Stomach (tissue), 9 donors: ENCODE results near the gene TM4SF5. TPM values are rescaled to one million over a fixed set of nuclear protein-coding genes. Genes with fewer than 3 reads are reported as not detected.

ENCODE experiments used
- DNase-seq, 2 donors: peaks; one replicate each; pipeline versions ENCODE4 v3.0.0 to v3.0.0-alpha.2; 2013 to 2019
- H3K27ac ChIP-seq, 5 donors: fragments of 200-600 bp in 4 of 5; sonication (generic) in 4 of 5; one replicate each; pipeline ENCODE4 v1.5.1; 2013 to 2019; ENCODE audit warnings: mild to moderate bottlenecking in 1 of 5, moderate library complexity in 1 of 5
- H3K27me3 ChIP-seq, 3 donors: fragments of 200-600 bp; sonication (generic); one replicate each; pipeline ENCODE4 v1.5.1; 2017 to 2019; ENCODE audit warnings: mixed run types in 1 of 3
- H3K36me3 ChIP-seq, 4 donors: fragments of 200-600 bp; sonication (generic); 1 replicate in 3 of 4; 2 replicates in 1 of 4; pipeline ENCODE4 v1.5.1; 2016 to 2019
- H3K4me1 ChIP-seq, 4 donors: fragments of 200-600 bp; sonication (generic); one replicate each; pipeline ENCODE4 v1.5.1; 2016 to 2019
- H3K4me3 ChIP-seq, 4 donors: fragments of 200-600 bp; sonication (generic) in 3 of 4; one replicate each; pipeline ENCODE4 v1.5.1; 2016 to 2019; ENCODE audit warnings: mild to moderate bottlenecking in 1 of 4
- H3K9me3 ChIP-seq, 4 donors: fragments of 200-600 bp; sonication (generic); one replicate each; pipeline ENCODE4 v1.5.1; 2016 to 2019
- CTCF ChIP-seq, 7 experiments: fragments of 450-650 bp in 4 of 7; fragments of 200-600 bp in 3 of 7; sonication (generic) in 3 of 7; IDR thresholded peaks; one replicate each; pipeline ENCODE4 v1.5.1; 2016 to 2019; ENCODE audit warnings: antibody characterized with exemption in 7 of 7, control low read depth in 2 of 7, mild to moderate bottlenecking in 1 of 7
- EP300 ChIP-seq: sonication (generic); formaldehyde crosslinking; IDR thresholded peaks from one replicate; pipeline ENCODE4 v1.6.1; 2017; ENCODE audit warnings: antibody characterized with exemption
- POLR2A ChIP-seq, 4 donors: fragments of 450-650 bp; IDR thresholded peaks; one replicate each; pipeline ENCODE4 v1.6.1; 2016; ENCODE audit warnings: antibody characterized with exemption in 4 of 4, control low read depth in 2 of 4, mild to moderate bottlenecking in 1 of 4, moderate library complexity in 1 of 4
- POLR2AphosphoS5 ChIP-seq, 3 donors: sonication (generic); formaldehyde crosslinking; IDR thresholded peaks; one replicate each; pipeline ENCODE4 v1.6.1; 2016; ENCODE audit warnings: antibody characterized with exemption in 3 of 3
- WGBS, 5 donors: extraction: QIAGEN DNeasy Blood & Tissue Kit in 3 of 5; methylation state at CpG; one replicate each; pipeline versions ENCODE4 v1.1.5 to v1.1.7; 2013 to 2018; 5-methylcytosine and 5-hydroxymethylcytosine counted together
- intact Hi-C: fragments of 100-400 bp; cut with DNase I; formaldehyde crosslinking; loops from one replicate; pipeline ENCODE4 v1.15.1; 2023; ENCODE audit warnings: low total_unique reads
- polyA plus RNA-seq, 3 donors: library from polyadenylated mRNA; stranded (reverse); fragments of 200-250 nt; gene quantifications; one replicate each; pipeline ENCODE4 v1.2.3, GENCODE V29; 2013
- total RNA-seq, 5 donors: library from RNA; depleted of rRNA; stranded (reverse); fragments of >200 nt; gene quantifications; one replicate each; pipeline versions ENCODE4 v1.1.0 to v1.2.3, GENCODE V29; 2014 to 2016
- donor health status: healthy with polysubstance abuse.
- donor health status: Bipolar disorder and iron deficiency.
- donor health status: healthy.

Gene TM4SF5
- total and polyA plus RNA-seq, 8 donors, result 2.3 to 199 (median 7.9) TPM; not detected in 2

- Histone ChIP-seq H3K27me3 (peaks cover 0 to 25% (median 0%) of the 10 kb centered on the region in 3 donors), H3K9me3 (no peaks in the 10 kb centered on the region), H3K27ac (peak overlapping the region; percentile 77 to 86 (median 85)), H3K36me3 (peaks cover 0 to 3% (median 3%) of the 10 kb centered on the region in 4 donors), H3K4me1 (peaks cover 13 to 41% (median 17%) of the 10 kb centered on the region in 4 donors), H3K4me3 (peak overlapping the region; percentile 66 to 76 (median 72))
- intact Hi-C loops, result no loop called here
- WGBS, 5 donors, result 4 to 11% (median 9%) methylated on average over 13 of the region's 13 CpGs
- TF ChIP-seq EP300 (no peak), POLR2AphosphoS5 (IDR thresholded peaks at IDR 0.05) (no peak), POLR2A (IDR thresholded peaks at IDR 0.05) (no peak), CTCF (IDR thresholded peaks at IDR 0.05) (no peak)
- no peak for DNase-seq
Measured at GRCh38 chr17:4740025-4740351, 31.7 kb upstream of the TM4SF5 start.

- intact Hi-C loops, result no loop called here
- H3K27me3 ChIP-seq, result peaks cover 0 to 31% (median 0%) of the 10 kb centered on the region in 3 donors
- H3K9me3 ChIP-seq, result no peaks in the 10 kb centered on the region
- peak overlapping the region in 1 of 4 donors; percentile 71 for H3K4me3 ChIP-seq
- H3K27ac ChIP-seq, result peak overlapping the region in 1 of 5 donors; percentile 85
- H3K4me1 ChIP-seq, result peaks cover 19 to 41% (median 23%) of the 10 kb centered on the region in 4 donors
- 95 to 98% (median 96%) methylated on average over 5 to 8 of the region's 8 CpGs for WGBS, 5 donors
- H3K36me3 ChIP-seq, result no peaks in the 10 kb centered on the region
- TF ChIP-seq POLR2AphosphoS5 (IDR thresholded peaks at IDR 0.05) (no peak), EP300 (no peak)
- no peak for DNase-seq
Measured at GRCh38 chr17:4740584-4740983, 31.1 kb upstream of the TM4SF5 start.

GRCh38 chr17:4741544-4741943 lies 30.1 kb upstream of the TM4SF5 start:
- Histone ChIP-seq H3K27ac (no peak overlapping the region), H3K27me3 (peaks cover 0 to 41% (median 0%) of the 10 kb centered on the region in 3 donors), H3K36me3 (no peaks in the 10 kb centered on the region), H3K4me1 (peaks cover 21 to 40% (median 26%) of the 10 kb centered on the region in 4 donors), H3K4me3 (no peak overlapping the region), H3K9me3 (no peaks in the 10 kb centered on the region)
- TF ChIP-seq EP300, result no peak
- no peak for TF ChIP-seq CTCF (IDR thresholded peaks at IDR 0.05)
- no peak for TF ChIP-seq POLR2A (IDR thresholded peaks at IDR 0.05)
- no peak for TF ChIP-seq POLR2AphosphoS5 (IDR thresholded peaks at IDR 0.05)
- intact Hi-C loops, result no loop called here
- no peak for DNase-seq
- WGBS, 5 donors, result 94 to 97% (median 95%) methylated on average over 6 to 8 of the region's 8 CpGs

- Histone ChIP-seq H3K27me3 (peaks cover 0 to 43% (median 0%) of the 10 kb centered on the region in 3 donors), H3K4me3 (no peak overlapping the region), H3K27ac (no peak overlapping the region), H3K4me1 (peaks cover 21 to 40% (median 26%) of the 10 kb centered on the region in 4 donors), H3K36me3 (no peaks in the 10 kb centered on the region), H3K9me3 (no peaks in the 10 kb centered on the region)
- TF ChIP-seq EP300 (no peak), POLR2A (IDR thresholded peaks at IDR 0.05) (no peak), CTCF (IDR thresholded peaks at IDR 0.05) (no peak), POLR2AphosphoS5 (IDR thresholded peaks at IDR 0.05) (no peak)
- no peak for DNase-seq
- 86 to 94% (median 92%) methylated on average over 9 of the region's 9 CpGs for WGBS, 5 donors
- intact Hi-C loops, result no loop called here
Measured at GRCh38 chr17:4742133-4742532, 29.6 kb upstream of the TM4SF5 start.

GRCh38 chr17:4742629-4743028 lies 29.1 kb upstream of the TM4SF5 start:
- Histone ChIP-seq H3K27ac (no peak overlapping the region), H3K27me3 (peaks cover 0 to 43% (median 0%) of the 10 kb centered on the region in 3 donors), H3K36me3 (no peaks in the 10 kb centered on the region), H3K4me1 (peaks cover 21 to 40% (median 26%) of the 10 kb centered on the region in 4 donors), H3K9me3 (no peaks in the 10 kb centered on the region), H3K4me3 (no peak overlapping the region)
- intact Hi-C loops, result no loop called here
- WGBS, 5 donors, result 61 to 84% (median 70%) methylated on average over 8 to 10 of the region's 10 CpGs
- TF ChIP-seq EP300 (no peak), POLR2AphosphoS5 (IDR thresholded peaks at IDR 0.05) (no peak), POLR2A (IDR thresholded peaks at IDR 0.05) (no peak), CTCF (IDR thresholded peaks at IDR 0.05) (no peak)
- no peak for DNase-seq
